Urothelium cell line (cell line): Measurements from ENCODE around the gene RAD51B.
"Not testable (repeated sequence)": the region's sequence is repeated elsewhere in the genome, so short reads cannot be mapped to it uniquely, and the experiment has no call there.

Experiments
- DNase-seq: peaks from one replicate; pipeline ENCODE4 v3.0.0; 2011; ENCODE audit warnings: low spot score, mixed read lengths
- FAIRE-seq: peaks from 2 replicates; lab custom pipeline; 2011; peaks lifted over from hg19 to GRCh38; lab: Jason Lieb, UNC

RAD51B gene

GRCh38 chr14:68015356-68016254, 196.0 kb downstream of the RAD51B start:
- DNase-seq (no peak), FAIRE-seq (no peak)

GRCh38 chr14:68016255-68016914, 196.8 kb downstream of the RAD51B start:
- FAIRE-seq (peak; percentile 93), DNase-seq (no peak)

GRCh38 chr14:68018598-68018997, 199.0 kb downstream of the RAD51B start:
- FAIRE-seq, result no peak

GRCh38 chr14:68020493-68020892, 200.9 kb downstream of the RAD51B start:
- DNase-seq, result no peak
- no peak for FAIRE-seq

More at GRCh38 chr14:68018598-68018997, 199.0 kb downstream of the RAD51B start:
- DNase-seq, result no peak

- peak; percentile 88 for FAIRE-seq
- no peak for DNase-seq
These were observed 201.6 kb downstream of the RAD51B start for GRCh38 chr14:68020999-68021663.

- FAIRE-seq, result no peak
- DNase-seq, result no peak
These were observed 207.7 kb downstream of the RAD51B start for GRCh38 chr14:68027276-68027675.

GRCh38 chr14:68028075-68028474, 208.5 kb downstream of the RAD51B start:
- DNase-seq (no peak), FAIRE-seq (peak; percentile 35)

GRCh38 chr14:68031011-68031410, 211.4 kb downstream of the RAD51B start:
- not testable (repeated sequence) for FAIRE-seq

GRCh38 chr14:68032154-68032553, 212.6 kb downstream of the RAD51B start:
- DNase-seq (no peak), FAIRE-seq (no peak)

More at GRCh38 chr14:68031011-68031410, 211.4 kb downstream of the RAD51B start:
- DNase-seq, result not testable (repeated sequence)

- FAIRE-seq, result no peak
- DNase-seq, result no peak
These were observed 213.9 kb downstream of the RAD51B start for GRCh38 chr14:68033336-68033932.

- FAIRE-seq (peak; percentile 69), DNase-seq (no peak)
These were observed 215.3 kb downstream of the RAD51B start for GRCh38 chr14:68034896-68035295.

- FAIRE-seq (no peak), DNase-seq (no peak)
These were observed 216.6 kb downstream of the RAD51B start for GRCh38 chr14:68036202-68036601.

- no peak for FAIRE-seq
- DNase-seq, result no peak
These were observed 220.0 kb downstream of the RAD51B start for GRCh38 chr14:68039593-68039992.

- FAIRE-seq (peak; percentile 52), DNase-seq (no peak)
These were observed 221.2 kb downstream of the RAD51B start for GRCh38 chr14:68040633-68041369.

GRCh38 chr14:68041876-68042354, 222.3 kb downstream of the RAD51B start:
- DNase-seq (no peak), FAIRE-seq (no peak)

GRCh38 chr14:68042586-68043210, 223.1 kb downstream of the RAD51B start:
- DNase-seq, result no peak
- peak; percentile 63 for FAIRE-seq

GRCh38 chr14:68043752-68044151, 224.2 kb downstream of the RAD51B start:
- peak; percentile 66 for FAIRE-seq
- DNase-seq, result no peak

- no peak for DNase-seq
- FAIRE-seq, result no peak
These were observed 228.3 kb downstream of the RAD51B start for GRCh38 chr14:68047906-68048305.

GRCh38 chr14:68048815-68049214, 229.2 kb downstream of the RAD51B start:
- DNase-seq, FAIRE-seq: not testable (repeated sequence)

GRCh38 chr14:68050177-68050576, 230.6 kb downstream of the RAD51B start:
- DNase-seq (no peak), FAIRE-seq (no peak)
